Mammary epithelial cell (primary cell): ENCODE results near the gene RPS27A.
"Not testable (repeated sequence)": the region's sequence is repeated elsewhere in the genome, so short reads cannot be mapped to it uniquely, and the experiment has no call there.

Experiments used
- EZH2 ChIP-seq: IDR thresholded peaks from 2 replicates; pipeline ENCODE4 v1.6.1; 2012; ENCODE audit warnings: low read length, inconsistent platforms, borderline replicate concordance
- TF ChIP-seq, protein P1 (sequence below), 2 donors: IDR thresholded peaks in 1 of 2; conservative IDR thresholded peaks in 1 of 2; 2 replicates each; pipeline ENCODE4 v1.5.1; 2011 to 2012; ENCODE audit warnings: inconsistent platforms in 2 of 2, low read length in 2 of 2, mild to moderate bottlenecking in 2 of 2, control low read depth in 1 of 2, low read depth in 1 of 2; ENCODE audit not compliant: insufficient read depth in 1 of 2; ENCODE audit errors: extremely low read depth in 1 of 2

DNA sequence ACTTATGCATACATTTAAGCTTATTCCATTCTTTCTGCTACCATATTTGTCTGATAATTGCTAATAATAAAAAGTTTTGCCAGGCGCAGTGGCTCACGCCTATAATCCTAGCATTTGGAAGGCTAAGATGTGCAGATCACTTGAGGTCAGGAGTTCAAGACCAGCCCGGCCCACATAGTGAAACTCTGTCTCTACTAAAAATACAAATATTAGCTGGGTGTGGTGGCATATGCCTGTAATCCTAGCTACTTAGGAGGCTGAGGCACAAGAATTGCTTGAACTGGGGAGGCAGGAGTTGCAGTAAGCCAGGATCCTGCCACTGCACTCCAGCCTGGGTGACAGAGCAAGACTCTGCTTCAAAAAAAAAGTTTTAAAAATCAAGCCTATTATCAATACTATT lies 27.1 kb downstream of the RPS27A start:
- TF ChIP-seq, protein P1, sequence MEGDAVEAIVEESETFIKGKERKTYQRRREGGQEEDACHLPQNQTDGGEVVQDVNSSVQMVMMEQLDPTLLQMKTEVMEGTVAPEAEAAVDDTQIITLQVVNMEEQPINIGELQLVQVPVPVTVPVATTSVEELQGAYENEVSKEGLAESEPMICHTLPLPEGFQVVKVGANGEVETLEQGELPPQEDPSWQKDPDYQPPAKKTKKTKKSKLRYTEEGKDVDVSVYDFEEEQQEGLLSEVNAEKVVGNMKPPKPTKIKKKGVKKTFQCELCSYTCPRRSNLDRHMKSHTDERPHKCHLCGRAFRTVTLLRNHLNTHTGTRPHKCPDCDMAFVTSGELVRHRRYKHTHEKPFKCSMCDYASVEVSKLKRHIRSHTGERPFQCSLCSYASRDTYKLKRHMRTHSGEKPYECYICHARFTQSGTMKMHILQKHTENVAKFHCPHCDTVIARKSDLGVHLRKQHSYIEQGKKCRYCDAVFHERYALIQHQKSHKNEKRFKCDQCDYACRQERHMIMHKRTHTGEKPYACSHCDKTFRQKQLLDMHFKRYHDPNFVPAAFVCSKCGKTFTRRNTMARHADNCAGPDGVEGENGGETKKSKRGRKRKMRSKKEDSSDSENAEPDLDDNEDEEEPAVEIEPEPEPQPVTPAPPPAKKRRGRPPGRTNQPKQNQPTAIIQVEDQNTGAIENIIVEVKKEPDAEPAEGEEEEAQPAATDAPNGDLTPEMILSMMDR (conservative IDR thresholded peaks at IDR 0.05 in 1 of 2, IDR thresholded peaks at IDR 0.05 in 1 of 2; ENCODE audit: extremely low read depth in 1 of 2, insufficient read depth in 1 of 2, low read depth in 1 of 2, low read length in 2 of 2) = not testable (repeated sequence)
- not testable (repeated sequence) for TF ChIP-seq EZH2
